Mononuclear cell (primary cell): ENCODE results near the gene ZSCAN10. TPM values are rescaled to one million over a fixed set of nuclear protein-coding genes. Genes with fewer than 3 reads are reported as not detected.

Source experiments
- H3K27me3 ChIP-seq: 2 replicates; pipeline ENCODE4 v1.6.0; 2011; ENCODE audit warnings: low read length, control low read depth; ENCODE audit not compliant: insufficient read depth
- H3K4me1 ChIP-seq: 2 replicates; pipeline ENCODE4 v1.5.1; 2011; ENCODE audit warnings: mild to moderate bottlenecking, low read length, control low read depth; ENCODE audit not compliant: insufficient read depth
- H3K4me3 ChIP-seq: 2 replicates; pipeline ENCODE4 v1.5.1; 2011; ENCODE audit warnings: mild to moderate bottlenecking, low read length, moderate library complexity
- H3K9me3 ChIP-seq: 2 replicates; pipeline ENCODE4 v1.5.1; 2011; ENCODE audit warnings: low read depth, mild to moderate bottlenecking, control low read depth, low read length
- total RNA-seq: library from RNA; depleted of rRNA; stranded (reverse); fragments of >200 nt; gene quantifications from one replicate; pipeline ENCODE4 v1.2.3, GENCODE V29; 2012

ZSCAN10 gene
- total RNA-seq, 1 donor = under 0.01 TPM

DNA sequence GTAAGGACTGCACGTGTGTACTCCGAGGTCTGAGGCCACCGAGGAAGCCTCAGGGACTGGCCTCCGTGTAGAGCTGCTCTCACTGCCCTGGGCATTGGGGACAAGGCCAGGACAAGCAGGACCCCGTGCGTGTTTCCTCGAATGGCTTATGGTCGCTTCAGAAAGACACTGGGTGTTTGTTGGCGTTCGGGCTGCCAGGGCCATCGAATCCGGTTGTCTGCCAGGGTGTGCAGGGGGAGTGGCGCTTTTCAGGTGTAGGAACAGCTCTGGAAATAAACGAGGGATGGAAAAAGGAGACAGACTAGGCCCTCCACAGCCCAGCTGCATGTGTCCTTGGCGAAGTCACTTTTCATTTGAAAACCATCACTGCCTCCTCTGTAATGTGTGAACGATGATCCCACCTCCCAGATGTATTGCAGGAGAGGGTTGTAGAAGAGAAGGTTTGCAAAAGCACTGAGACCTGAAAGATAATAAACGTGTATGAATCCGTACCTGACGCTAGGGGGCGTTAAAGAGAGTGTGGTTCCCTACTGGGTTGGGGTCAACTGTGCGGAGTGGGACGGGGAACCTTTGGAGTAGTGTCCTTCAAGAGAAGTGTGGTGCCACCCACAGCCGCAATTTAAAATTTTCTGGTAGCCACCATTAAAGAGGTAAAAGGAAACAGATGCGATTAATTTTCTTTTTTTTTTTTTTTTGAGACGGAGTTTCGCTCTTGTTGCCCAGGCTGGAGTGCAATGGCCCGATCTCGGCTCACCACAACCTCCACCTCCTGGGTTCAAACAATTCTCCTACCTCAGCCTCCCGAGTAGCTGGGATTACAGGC lies 2.1 kb upstream of the ZSCAN10 start:
- H3K4me1 ChIP-seq = peaks cover 53% of the 10 kb centered on the region
- no peaks in the 10 kb centered on the region for H3K27me3 ChIP-seq
- peak overlapping the region; percentile 13 for H3K4me3 ChIP-seq
- no peaks in the 10 kb centered on the region for H3K9me3 ChIP-seq

DNA sequence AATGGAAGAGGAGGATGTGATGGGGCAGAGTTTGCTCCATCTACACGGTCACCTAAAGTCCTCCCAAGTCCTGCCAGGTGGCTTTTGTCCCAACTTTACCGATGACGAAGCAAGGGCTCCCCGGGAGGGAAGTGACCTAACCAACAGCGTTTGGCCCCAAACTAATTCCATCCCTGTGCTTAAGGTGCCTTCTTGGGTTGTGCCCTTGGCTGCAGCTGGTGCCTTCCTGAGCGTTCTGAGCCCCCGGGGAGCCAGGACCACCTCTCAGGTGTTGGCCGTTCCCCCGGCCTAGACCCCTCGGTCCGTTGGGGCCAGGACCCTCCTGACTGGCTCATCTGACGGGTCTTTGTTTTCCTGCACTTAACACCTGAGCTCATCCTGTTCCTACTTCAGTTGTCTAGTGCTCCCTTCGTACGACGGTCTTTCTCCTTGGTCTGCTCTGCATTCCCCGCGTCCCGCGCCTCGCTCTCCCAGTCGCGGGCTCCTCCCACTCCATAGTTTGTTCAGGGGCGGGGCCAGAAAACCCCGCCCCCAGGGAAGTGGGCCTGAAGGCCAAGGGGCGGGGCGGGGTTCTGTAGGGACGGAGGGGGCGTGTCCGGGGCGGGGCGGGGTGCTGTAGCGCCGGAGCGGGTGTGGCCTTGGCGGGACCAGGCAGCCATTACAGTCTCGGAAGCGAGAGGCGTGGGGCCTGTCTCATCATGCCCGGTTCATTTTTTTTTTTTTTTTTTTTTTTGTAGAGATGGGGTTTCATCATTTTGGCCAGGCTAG lies 822 bp upstream of the ZSCAN10 start:
- no peaks in the 10 kb centered on the region for H3K27me3 ChIP-seq
- peaks cover 58% of the 10 kb centered on the region for H3K4me1 ChIP-seq
- H3K4me3 ChIP-seq = peak overlapping the region; percentile 1
- no peaks in the 10 kb centered on the region for H3K9me3 ChIP-seq

- H3K4me3 ChIP-seq = no peak overlapping the region
- peaks cover 63% of the 10 kb centered on the region for H3K4me1 ChIP-seq
- H3K9me3 ChIP-seq = no peaks in the 10 kb centered on the region
- no peaks in the 10 kb centered on the region for H3K27me3 ChIP-seq
Observed at GRCh38 chr16:3099395-3099731, 269 bp upstream of the ZSCAN10 start.

GRCh38 chr16:3097266-3097665 lies 1.8 kb downstream of the ZSCAN10 start:
- Histone ChIP-seq H3K9me3 (no peaks in the 10 kb centered on the region), H3K27me3 (no peaks in the 10 kb centered on the region), H3K4me3 (no peak overlapping the region), H3K4me1 (peaks cover 58% of the 10 kb centered on the region)

- Histone ChIP-seq H3K9me3 (no peaks in the 10 kb centered on the region), H3K4me1 (peaks cover 49% of the 10 kb centered on the region), H3K27me3 (no peaks in the 10 kb centered on the region), H3K4me3 (no peak overlapping the region)
Observed at GRCh38 chr16:3096362-3096761, 2.7 kb downstream of the ZSCAN10 start.

DNA sequence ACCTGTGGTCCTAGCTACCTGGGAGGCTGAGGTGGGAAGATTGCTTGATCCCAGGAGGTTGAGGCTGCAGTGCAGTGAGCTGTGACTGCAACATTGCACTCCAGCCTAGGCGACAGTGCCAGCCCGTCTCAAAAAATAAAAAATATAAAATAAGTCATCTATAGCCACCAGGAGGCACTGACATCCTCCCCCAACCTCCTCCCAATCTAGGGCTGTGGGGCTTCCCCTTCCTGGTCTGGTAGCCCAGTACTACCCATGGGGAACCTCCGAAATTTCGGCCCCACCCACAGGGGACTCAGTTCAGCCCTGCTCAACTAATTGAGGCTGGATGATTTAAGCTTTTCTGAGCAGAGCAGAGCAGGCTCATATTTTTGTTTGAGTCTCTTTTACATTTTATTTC lies 3.2 kb downstream of the ZSCAN10 start:
- Histone ChIP-seq H3K27me3 (no peaks in the 10 kb centered on the region), H3K4me3 (no peak overlapping the region), H3K4me1 (peaks cover 44% of the 10 kb centered on the region), H3K9me3 (no peaks in the 10 kb centered on the region)

GRCh38 chr16:3094289-3095027 lies 4.6 kb downstream of the ZSCAN10 start:
- Histone ChIP-seq H3K9me3 (no peaks in the 10 kb centered on the region), H3K27me3 (no peaks in the 10 kb centered on the region), H3K4me1 (peaks cover 32% of the 10 kb centered on the region), H3K4me3 (no peak overlapping the region)

DNA sequence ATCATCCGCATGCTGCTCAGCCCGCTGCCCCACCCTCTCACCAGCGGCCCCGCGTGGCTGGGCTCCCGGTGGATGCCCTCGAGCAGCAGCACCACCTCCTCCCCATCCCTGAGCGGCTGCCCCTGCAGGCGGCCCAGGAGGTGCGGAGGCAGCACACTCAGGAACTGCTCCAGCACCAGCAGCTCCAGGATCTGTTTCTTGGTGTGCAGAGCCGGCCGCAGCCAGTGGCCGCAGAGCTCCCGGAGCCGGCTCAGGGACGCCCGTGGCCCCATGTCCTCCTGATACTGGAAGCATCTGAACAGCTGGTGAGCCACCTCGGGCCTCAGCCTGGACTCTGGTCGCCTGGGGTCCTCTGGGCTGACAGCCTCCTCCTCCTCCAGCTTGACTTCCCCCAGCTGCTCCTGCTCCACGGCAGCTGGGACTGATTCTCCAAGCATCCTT lies 6.6 kb downstream of the ZSCAN10 start:
- Histone ChIP-seq H3K4me3 (no peak overlapping the region), H3K4me1 (peaks cover 37% of the 10 kb centered on the region), H3K27me3 (no peaks in the 10 kb centered on the region), H3K9me3 (no peaks in the 10 kb centered on the region)

GRCh38 chr16:3091551-3091950 lies 7.5 kb downstream of the ZSCAN10 start:
- H3K27me3 ChIP-seq = no peaks in the 10 kb centered on the region
- no peak overlapping the region for H3K4me3 ChIP-seq
- H3K4me1 ChIP-seq = peaks cover 39% of the 10 kb centered on the region
- H3K9me3 ChIP-seq = no peaks in the 10 kb centered on the region

- Histone ChIP-seq H3K27me3 (no peaks in the 10 kb centered on the region), H3K4me1 (peaks cover 34% of the 10 kb centered on the region), H3K4me3 (no peak overlapping the region), H3K9me3 (no peaks in the 10 kb centered on the region)
Observed at GRCh38 chr16:3089717-3090592, 9.1 kb downstream of the ZSCAN10 start.

DNA sequence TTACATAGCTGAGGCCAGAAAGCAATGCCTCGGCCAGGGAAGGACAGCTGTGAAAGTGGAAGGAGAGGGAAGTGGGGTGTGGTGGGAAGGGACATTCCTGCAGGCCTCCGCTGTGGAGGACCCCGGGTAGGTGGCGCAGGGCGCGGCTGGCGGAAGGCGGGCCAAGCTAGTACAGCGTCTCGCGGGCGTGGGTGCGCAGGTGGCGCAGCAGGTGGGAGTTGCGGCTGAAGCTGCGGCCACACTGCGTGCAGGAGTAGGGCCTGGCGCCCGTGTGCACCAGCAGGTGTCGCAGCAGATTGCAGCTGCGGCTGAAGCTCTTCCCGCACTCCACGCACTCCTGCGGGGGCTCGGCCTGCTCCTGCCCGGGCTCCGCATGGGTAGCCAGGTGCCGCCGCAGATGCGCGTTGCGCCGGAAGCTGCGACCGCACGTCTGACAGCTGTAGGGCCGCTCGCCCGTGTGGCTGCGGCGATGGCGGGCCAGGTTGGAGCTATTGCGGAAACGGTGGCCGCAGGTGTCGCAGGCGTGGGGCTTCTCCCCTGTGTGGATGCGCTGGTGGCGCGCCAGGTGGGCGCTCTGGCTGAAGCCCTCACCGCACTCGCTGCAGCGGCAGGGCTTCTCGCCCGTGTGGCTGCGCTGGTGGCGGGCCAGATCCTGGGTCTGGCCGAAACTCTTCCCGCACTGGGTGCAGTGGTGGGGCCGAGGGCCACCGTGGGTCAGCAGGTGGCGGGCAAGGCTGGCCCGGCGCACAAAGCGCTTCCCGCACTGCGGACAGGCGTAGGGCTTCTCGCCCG lies 10.0 kb downstream of the ZSCAN10 start:
- Histone ChIP-seq H3K27me3 (no peaks in the 10 kb centered on the region), H3K9me3 (no peaks in the 10 kb centered on the region), H3K4me1 (peaks cover 28% of the 10 kb centered on the region), H3K4me3 (no peak overlapping the region)

DNA sequence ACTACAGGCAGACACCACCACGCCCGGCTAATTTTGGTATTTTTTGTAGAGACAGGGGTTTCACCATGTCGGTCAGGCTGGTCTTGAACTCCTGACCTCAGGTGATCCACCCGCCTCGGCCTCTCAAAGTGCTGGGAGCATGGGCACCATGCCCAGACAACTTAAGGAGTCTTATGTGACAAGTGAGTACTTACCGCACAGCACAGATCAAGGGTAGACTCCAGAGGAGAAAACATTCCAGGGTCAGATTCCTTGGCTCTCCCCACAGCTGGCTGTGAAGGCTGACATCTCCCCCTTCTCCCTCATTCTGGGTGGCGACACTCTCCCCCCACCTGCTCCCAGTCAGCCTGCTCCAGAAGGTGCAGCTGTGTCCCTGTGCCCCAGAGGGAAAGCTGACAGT lies 10.6 kb downstream of the ZSCAN10 start:
- no peaks in the 10 kb centered on the region for H3K9me3 ChIP-seq
- H3K4me3 ChIP-seq = no peak overlapping the region
- no peaks in the 10 kb centered on the region for H3K27me3 ChIP-seq
- peaks cover 28% of the 10 kb centered on the region for H3K4me1 ChIP-seq

GRCh38 chr16:3087243-3088235 lies 11.6 kb downstream of the ZSCAN10 start:
- H3K4me1 ChIP-seq = peaks cover 28% of the 10 kb centered on the region
- H3K9me3 ChIP-seq = no peaks in the 10 kb centered on the region
- H3K27me3 ChIP-seq = no peaks in the 10 kb centered on the region
- peak overlapping the region; percentile 44 for H3K4me3 ChIP-seq
